GM19372 (cell line): ENCODE data around the gene HIP1R.
"Not testable (repeated sequence)": the region's sequence is repeated elsewhere in the genome, so short reads cannot be mapped to it uniquely, and the experiment has no call there.

Experiments used
- ATAC-seq: cut with Tn5 transposase; IDR thresholded peaks from one replicate; pipeline ENCODE4 v1.9.1; 2021; ENCODE audit warnings: mild to moderate bottlenecking, low read depth, moderate library complexity; ENCODE audit not compliant: unreplicated experiment

HIP1R gene

DNA sequence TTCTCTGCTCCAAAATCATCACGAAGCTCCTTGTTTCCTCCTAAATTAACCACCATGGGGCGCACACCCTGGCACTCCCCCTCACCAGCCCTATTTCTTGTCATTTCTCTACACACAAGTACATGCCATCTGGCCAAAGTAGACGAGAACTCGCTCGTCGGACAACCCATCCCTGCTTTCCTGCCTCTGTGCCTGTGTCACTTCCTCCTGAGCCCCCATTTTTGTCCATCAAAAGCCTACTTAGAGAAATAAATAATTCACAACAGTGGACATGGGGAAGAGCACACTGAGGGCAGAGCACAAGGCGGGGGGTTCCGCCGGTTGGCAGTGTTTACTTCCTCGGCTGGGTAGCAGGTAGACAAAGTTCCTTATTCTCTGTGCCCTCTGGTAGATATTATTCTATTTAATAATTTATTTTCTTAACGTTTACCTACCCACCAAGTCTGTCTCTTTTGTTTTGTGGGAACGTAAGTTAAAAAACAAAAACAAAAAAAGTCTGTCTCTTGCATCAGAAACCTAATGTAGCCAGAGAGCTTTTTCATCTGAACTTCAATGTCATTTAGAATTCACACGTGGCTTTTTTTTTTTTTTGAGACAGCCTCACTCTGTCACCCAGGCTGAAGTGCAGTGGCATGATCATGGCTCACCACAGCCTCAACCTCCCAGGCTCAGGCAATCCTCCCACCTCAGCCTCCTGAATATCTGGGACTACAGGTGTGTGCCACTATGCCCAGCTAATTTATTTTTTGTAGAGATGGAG is 54.7 kb downstream of the HIP1R start:
- ATAC-seq = no peak

GRCh38 chr12:122891661-122892525 is 56.6 kb downstream of the HIP1R start:
- ATAC-seq = no peak

DNA sequence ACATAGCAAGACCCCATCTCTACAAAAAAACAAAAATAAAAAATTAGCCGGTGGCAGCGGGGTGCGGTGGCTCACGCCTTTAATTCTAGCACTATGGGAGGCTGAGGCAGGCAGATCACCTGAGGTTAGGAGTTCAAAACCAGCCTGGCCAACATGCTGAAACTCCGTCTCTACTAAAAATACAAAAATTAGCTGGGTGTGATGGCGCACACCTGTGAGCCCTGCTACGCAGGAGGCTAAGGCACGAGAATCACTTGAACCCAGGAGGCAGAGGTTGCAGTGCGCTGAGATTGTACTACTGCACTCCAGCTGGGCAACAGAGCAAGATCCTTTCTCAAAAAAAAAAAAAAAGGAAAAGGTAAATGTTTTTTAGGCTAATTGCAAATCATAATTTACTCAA is 57.5 kb downstream of the HIP1R start:
- not testable (repeated sequence) for ATAC-seq

GRCh38 chr12:122893208-122894153 is 58.2 kb downstream of the HIP1R start:
- no peak for ATAC-seq

GRCh38 chr12:122894193-122895121 is 59.2 kb downstream of the HIP1R start:
- no peak for ATAC-seq

DNA sequence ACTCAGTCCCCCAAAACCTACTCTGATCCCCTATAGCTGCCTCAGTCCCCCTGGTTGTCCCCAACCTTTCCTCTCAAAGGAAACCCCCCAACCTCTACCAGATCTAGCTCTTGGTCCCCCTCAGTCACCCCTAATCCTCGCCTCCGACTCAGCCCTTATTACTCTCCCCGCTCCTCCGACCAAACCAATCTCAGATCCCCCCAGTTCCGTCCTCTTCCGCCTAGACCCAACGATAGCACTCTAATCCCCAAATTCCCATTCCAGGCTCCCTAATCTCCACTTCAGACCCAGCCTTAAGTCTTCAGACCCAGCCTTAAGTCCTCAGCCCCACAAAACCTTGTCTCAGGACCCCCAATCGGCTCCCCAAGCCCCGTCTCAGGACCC is 60.1 kb downstream of the HIP1R start:
- ATAC-seq = no peak

GRCh38 chr12:122895704-122896636 is 60.7 kb downstream of the HIP1R start, which contains the start of gene VPS37B:
TSS of gene VPS37B (minus strand) at chr12:122896124. CDS start at chr12:122896062, 62 bp downstream.
- ATAC-seq = peak; percentile 69

DNA sequence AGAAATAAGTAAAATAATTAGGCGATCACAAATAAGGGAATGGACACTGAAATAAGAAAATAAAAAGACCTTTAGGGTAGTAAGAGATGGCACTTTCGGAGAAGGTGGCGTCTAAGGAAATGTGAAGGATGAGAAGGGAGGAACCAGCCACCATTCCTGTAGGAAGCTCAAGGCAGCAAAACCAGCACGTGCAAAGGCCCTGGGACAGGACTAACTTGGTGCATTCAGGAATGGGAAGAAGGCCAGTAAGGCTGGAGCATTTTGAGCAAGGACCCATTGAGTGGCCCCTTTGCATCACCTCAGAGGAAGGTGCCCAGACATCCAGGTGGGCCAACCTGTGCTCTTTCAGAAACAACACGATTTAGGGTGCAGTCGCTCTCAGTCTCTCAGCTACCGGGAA is 61.4 kb downstream of the HIP1R start:
- no peak for ATAC-seq

- ATAC-seq = no peak
Observed at GRCh38 chr12:122899887-122900286, 64.6 kb downstream of the HIP1R start.

DNA sequence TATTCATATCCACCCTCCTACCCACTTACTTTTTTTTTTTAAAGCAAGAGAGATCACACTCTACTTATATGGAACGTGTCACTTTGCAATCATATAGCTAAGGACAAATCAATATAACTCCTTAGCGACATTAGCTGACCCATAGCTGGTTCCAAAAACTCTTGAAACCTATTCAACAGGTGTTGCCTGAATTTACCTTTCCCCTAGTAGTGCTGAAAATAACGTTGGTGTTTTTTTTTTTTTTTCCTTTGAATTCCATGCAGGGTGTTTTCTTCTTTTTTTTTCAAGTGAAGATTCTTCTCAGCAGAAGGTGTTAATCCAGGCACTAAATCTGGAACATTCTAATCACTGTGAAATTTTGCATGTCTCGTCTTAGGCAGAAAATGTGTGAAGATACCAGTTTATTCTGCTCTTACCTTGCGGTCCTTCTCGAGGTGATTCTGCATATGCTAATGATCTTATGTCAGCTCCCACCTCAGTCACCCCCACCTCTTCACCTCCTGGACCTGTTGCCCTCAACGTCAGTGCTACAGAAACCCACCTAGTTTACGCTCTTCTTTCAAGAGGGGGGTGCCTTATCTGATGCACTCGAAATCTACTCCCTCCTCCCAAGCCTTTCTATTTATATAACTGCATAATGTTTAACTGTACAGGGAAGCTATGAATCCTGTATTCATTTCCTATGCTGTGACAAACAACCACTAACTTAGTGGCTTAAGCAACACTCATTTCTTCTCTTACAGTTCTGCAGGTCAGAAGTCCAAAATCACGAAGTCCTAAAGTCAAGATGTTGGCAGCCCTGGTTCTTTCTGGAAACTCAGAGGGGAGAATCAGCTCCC is 67.8 kb downstream of the HIP1R start:
- ATAC-seq = no peak

DNA sequence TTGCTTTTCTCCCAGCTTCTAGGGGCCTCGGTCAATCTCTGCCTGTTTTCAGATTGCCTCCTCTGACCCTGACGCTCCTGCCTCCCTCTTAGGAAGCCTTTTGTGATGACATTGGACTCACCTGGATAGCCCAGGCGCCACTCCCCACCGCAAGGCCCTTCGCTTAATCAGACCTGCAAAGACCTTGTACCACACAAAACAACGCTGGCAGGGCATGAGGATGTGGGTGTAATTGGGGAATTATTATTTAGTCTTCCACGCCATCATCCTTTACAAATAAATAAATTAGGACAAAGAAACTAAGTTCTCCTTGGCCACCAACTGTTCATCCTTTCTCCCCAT is 68.4 kb downstream of the HIP1R start:
- no peak for ATAC-seq

GRCh38 chr12:122905258-122905657 is 70.0 kb downstream of the HIP1R start:
- not testable (repeated sequence) for ATAC-seq

DNA sequence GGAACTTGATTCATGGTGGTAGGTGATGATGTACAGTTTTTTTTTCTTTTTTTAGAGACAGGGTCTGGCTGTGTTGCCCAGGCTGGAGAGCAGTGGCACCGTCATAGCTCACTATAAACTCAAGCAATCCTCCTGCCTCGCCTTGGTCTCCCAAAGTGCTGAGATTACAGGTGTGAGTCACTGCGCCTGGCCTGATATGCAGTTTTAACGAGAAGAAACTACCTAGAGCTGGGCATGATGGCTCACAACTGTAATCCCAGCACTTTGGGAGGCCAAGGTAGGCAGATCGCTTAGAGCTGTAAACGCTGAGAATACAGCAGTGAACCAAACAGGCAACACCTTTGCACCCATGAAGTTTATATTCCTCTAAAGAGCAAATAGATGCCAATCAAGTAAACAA is 73.7 kb downstream of the HIP1R start:
- ATAC-seq = no peak

GRCh38 chr12:122909442-122910288 is 74.4 kb downstream of the HIP1R start:
- no peak for ATAC-seq
